ENCODE results near the gene ISM2. TPM values are rescaled to one million over a fixed set of nuclear protein-coding genes. Genes with fewer than 3 reads are reported as not detected.

ISM2 gene
- total and polyA plus RNA-seq, 9 of the 15 experiments (the other 6 are each of a cell fraction or from before 2014, with no cell fraction given): 0.08 to 0.11 TPM; not detected in 7

DNA sequence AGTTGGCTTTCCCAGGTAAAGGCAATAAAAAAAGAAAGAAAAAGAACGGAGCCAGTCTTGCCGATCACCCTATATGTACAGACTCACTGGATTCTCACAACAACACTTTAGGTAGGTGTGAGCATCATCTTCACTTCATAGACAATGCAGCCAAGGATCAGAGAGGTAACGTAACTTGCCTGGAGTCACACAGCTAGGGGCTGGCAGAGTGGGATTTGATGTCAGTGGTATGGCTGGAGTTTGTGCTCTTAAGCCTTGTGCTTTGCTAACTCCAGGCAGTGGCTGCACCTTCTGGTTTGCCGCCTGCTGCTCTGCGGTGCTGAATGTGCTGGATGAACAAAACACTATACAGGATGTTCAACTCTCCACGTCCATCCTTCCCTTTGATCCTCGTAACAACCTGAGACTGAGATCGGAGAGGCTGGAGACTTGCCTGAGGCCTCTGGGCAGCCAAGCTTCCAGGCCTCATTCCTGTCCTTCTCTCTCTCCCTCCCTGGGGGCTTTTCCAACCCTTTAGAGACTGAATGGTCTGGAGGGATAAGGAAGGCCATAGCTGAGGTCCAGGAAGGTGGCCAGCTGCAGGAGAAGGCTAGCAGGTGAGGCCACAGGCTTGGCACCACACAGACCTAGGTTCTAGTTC lies 8.1 kb downstream of the ISM2 start (continued):
- TF ChIP-seq ZNF384 (IDR thresholded peaks at IDR 0.05; ENCODE audit: low read depth, low read length): no peak
- TF ChIP-seq, protein P1, sequence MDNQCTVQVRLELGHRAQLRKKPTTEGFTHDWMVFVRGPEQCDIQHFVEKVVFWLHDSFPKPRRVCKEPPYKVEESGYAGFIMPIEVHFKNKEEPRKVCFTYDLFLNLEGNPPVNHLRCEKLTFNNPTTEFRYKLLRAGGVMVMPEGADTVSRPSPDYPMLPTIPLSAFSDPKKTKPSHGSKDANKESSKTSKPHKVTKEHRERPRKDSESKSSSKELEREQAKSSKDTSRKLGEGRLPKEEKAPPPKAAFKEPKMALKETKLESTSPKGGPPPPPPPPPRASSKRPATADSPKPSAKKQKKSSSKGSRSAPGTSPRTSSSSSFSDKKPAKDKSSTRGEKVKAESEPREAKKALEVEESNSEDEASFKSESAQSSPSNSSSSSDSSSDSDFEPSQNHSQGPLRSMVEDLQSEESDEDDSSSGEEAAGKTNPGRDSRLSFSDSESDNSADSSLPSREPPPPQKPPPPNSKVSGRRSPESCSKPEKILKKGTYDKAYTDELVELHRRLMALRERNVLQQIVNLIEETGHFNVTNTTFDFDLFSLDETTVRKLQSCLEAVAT (IDR thresholded peaks at IDR 0.05): no peak
- no peak for TF ChIP-seq ZZZ3 (IDR thresholded peaks at IDR 0.05)
- TF ChIP-seq SRSF7 (optimal IDR thresholded peaks at IDR 0.05; ENCODE audit: low read depth, low read length): no peak
- no peak for TF ChIP-seq ZNF707 (CRISPR knock-in tag; conservative IDR thresholded peaks at IDR 0.05)
- TF ChIP-seq, protein P2, sequence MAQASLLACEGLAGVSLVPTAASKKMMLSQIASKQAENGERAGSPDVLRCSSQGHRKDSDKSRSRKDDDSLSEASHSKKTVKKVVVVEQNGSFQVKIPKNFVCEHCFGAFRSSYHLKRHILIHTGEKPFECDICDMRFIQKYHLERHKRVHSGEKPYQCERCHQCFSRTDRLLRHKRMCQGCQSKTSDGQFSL (CRISPR knock-in tag; IDR thresholded peaks at IDR 0.05): no peak
- TF ChIP-seq, protein P2 (tag; IDR thresholded peaks at IDR 0.05): no peak
- TF ChIP-seq, protein P3, sequence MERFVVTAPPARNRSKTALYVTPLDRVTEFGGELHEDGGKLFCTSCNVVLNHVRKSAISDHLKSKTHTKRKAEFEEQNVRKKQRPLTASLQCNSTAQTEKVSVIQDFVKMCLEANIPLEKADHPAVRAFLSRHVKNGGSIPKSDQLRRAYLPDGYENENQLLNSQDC (CRISPR knock-in tag; IDR thresholded peaks at IDR 0.05): no peak
